HepG2 (cell line): ENCODE measurements around the gene TNFRSF18. TPM values are rescaled to one million over a fixed set of nuclear protein-coding genes. Genes with fewer than 3 reads are reported as not detected.

Experiments used
- DDIT3 ChIP-seq: sonication (generic); formaldehyde crosslinking; IDR thresholded peaks from 2 replicates; pipeline ENCODE4 v1.4.0; 2020; ENCODE audit warnings: mild to moderate bottlenecking, missing genetic modification reagents
- DMAP1 ChIP-seq: IDR thresholded peaks from 2 replicates; pipeline ENCODE4 v1.6.1; 2016
- GABPA ChIP-seq, 2 experiments: IDR thresholded peaks; 2 replicates each; pipeline ENCODE4 v1.6.1; 2011 to 2016; ENCODE audit warnings: low read depth in 2 of 2, low read length in 1 of 2, missing biosample characterization in 1 of 2, missing genetic modification characterization in 1 of 2
- HNF1B ChIP-seq: sonication (generic); formaldehyde crosslinking; IDR thresholded peaks from 2 replicates; pipeline ENCODE4 v1.5.1; 2020; ENCODE audit warnings: mild to moderate bottlenecking, moderate library complexity, missing genetic modification reagents
- MTF2 ChIP-seq: sonication (generic); formaldehyde crosslinking; IDR thresholded peaks from 2 replicates; pipeline ENCODE4 v1.5.0; 2020; ENCODE audit warnings: missing genetic modification reagents, borderline replicate concordance
- PHF20 ChIP-seq: sonication (generic); formaldehyde crosslinking; IDR thresholded peaks from 2 replicates; pipeline ENCODE4 v1.5.0; 2020; ENCODE audit warnings: mild to moderate bottlenecking, missing genetic modification reagents
- SIN3A ChIP-seq: IDR thresholded peaks from 2 replicates; pipeline ENCODE4 v1.6.1; 2011; ENCODE audit warnings: low read depth, mild to moderate bottlenecking, control low read depth, low read length, borderline replicate concordance
- TBL1XR1 ChIP-seq: fragments of 150-350 bp; IDR thresholded peaks from 2 replicates; pipeline ENCODE4 v1.6.1; 2014; ENCODE audit warnings: borderline replicate concordance, low read length; ENCODE audit not compliant: partially characterized antibody
- ZNF136 ChIP-seq: sonication (generic); formaldehyde crosslinking; IDR thresholded peaks from 2 replicates; pipeline ENCODE4 v1.8.1; 2022; ENCODE audit warnings: low read depth, mild to moderate bottlenecking, moderate library complexity, missing genetic modification reagents
- ZNF383 ChIP-seq: sonication (generic); formaldehyde crosslinking; IDR thresholded peaks from 2 replicates; pipeline ENCODE4 v1.4.0; 2020; ENCODE audit warnings: missing genetic modification reagents, mild to moderate bottlenecking, borderline replicate concordance
- ZNF598 ChIP-seq: sonication (generic); formaldehyde crosslinking; IDR thresholded peaks from 2 replicates; pipeline ENCODE4 v1.5.1; 2020; ENCODE audit warnings: mild to moderate bottlenecking, missing genetic modification reagents, borderline replicate concordance
- polyA plus RNA-seq, 8 experiments: library from polyadenylated mRNA; depleted of rRNA in 3 of 8; stranded (reverse) in 7 of 8; unstranded in 1 of 8; fragments of >200 nt; fragmentation: Illumina TruSeq in 4 of 8; extraction: Trizol in 4 of 8; gene quantifications; 2 replicates each; pipeline versions ENCODE4 v1.2.1 to v1.2.3, GENCODE V29; 2011 to 2016; ENCODE audit warnings: low read depth in 4 of 8, missing spikeins in 1 of 8, mixed read lengths in 1 of 8; ENCODE audit not compliant: insufficient read depth in 1 of 8
- total RNA-seq, 5 experiments: library from RNA; depleted of rRNA; stranded (reverse); fragments of >200 nt; fragmentation: Illumina TruSeq; extraction: Trizol; gene quantifications; 2 replicates each; pipeline ENCODE4 v1.2.3, GENCODE V29; 2016; ENCODE audit warnings: low read depth in 1 of 5
- TF ChIP-seq, protein P1 (sequence below): sonication (generic); formaldehyde crosslinking; IDR thresholded peaks from 2 replicates; pipeline ENCODE4 v1.4.0; 2020; ENCODE audit warnings: missing genetic modification reagents, borderline replicate concordance
- TF ChIP-seq, protein P2 (sequence below): sonication (generic); formaldehyde crosslinking; IDR thresholded peaks from 2 replicates; pipeline ENCODE4 v1.4.0; 2020; ENCODE audit warnings: missing genetic modification reagents, borderline replicate concordance

Gene TNFRSF18
- total and polyA plus RNA-seq, 2 of the 13 experiments (the other 11 are each of a cell fraction or from before 2014, with no cell fraction given): not detected

DNA sequence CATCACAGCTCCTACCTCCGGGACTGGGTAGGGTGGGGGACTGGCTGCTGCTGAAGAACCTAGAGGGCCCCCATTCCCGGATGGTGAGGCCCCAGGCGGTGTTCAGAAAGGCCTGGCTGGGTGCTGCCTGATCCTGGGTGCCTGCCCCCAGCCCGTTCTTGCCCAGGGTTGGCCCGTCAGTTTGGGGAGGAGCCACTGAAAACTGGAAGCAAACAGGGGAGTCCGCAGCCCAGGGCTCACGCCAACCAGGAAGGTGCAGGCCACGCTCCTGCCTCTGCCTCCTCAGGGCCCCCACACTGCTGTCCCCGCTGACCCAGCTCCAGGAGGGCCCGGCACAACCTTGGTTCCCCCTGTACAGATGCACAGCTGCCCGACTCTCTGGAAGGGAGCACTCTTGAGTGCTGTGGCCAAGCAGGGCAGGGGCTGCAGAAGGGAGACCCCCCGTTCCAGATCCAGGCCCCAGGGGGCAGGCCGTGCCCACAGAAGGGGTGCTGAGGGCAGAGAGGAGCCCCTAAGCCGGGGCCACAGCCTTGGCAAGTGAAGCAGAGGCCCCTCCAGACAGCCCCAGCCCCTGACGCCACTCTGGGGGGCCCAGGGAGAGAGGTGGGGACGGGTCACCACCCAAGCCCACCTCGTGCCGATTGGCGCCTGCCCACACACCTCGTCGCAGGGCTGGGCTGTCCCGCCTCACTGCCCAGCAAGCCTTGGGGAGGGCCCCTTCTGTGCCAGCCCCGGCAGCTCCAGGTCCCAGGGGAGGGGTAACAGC is 34.6 kb upstream of the TNFRSF18 start (continued):
- TF ChIP-seq, protein P1, sequence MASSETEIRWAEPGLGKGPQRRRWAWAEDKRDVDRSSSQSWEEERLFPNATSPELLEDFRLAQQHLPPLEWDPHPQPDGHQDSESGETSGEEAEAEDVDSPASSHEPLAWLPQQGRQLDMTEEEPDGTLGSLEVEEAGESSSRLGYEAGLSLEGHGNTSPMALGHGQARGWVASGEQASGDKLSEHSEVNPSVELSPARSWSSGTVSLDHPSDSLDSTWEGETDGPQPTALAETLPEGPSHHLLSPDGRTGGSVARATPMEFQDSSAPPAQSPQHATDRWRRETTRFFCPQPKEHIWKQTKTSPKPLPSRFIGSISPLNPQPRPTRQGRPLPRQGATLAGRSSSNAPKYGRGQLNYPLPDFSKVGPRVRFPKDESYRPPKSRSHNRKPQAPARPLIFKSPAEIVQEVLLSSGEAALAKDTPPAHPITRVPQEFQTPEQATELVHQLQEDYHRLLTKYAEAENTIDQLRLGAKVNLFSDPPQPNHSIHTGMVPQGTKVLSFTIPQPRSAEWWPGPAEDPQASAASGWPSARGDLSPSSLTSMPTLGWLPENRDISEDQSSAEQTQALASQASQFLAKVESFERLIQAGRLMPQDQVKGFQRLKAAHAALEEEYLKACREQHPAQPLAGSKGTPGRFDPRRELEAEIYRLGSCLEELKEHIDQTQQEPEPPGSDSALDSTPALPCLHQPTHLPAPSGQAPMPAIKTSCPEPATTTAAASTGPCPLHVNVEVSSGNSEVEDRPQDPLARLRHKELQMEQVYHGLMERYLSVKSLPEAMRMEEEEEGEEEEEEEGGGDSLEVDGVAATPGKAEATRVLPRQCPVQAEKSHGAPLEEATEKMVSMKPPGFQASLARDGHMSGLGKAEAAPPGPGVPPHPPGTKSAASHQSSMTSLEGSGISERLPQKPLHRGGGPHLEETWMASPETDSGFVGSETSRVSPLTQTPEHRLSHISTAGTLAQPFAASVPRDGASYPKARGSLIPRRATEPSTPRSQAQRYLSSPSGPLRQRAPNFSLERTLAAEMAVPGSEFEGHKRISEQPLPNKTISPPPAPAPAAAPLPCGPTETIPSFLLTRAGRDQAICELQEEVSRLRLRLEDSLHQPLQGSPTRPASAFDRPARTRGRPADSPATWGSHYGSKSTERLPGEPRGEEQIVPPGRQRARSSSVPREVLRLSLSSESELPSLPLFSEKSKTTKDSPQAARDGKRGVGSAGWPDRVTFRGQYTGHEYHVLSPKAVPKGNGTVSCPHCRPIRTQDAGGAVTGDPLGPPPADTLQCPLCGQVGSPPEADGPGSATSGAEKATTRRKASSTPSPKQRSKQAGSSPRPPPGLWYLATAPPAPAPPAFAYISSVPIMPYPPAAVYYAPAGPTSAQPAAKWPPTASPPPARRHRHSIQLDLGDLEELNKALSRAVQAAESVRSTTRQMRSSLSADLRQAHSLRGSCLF (CRISPR knock-in tag): no peak
- no peak for TF ChIP-seq ZNF598 (CRISPR knock-in tag)
- TF ChIP-seq ZNF136 (CRISPR knock-in tag): no peak
- no peak for TF ChIP-seq GABPA (IDR thresholded peaks at IDR 0.05; ENCODE audit: low read depth, low read length)
- no peak for TF ChIP-seq GABPA (CRISPR knock-in tag; IDR thresholded peaks at IDR 0.05; ENCODE audit: low read depth)
- no peak for TF ChIP-seq DDIT3 (CRISPR knock-in tag)
- TF ChIP-seq, protein P2, sequence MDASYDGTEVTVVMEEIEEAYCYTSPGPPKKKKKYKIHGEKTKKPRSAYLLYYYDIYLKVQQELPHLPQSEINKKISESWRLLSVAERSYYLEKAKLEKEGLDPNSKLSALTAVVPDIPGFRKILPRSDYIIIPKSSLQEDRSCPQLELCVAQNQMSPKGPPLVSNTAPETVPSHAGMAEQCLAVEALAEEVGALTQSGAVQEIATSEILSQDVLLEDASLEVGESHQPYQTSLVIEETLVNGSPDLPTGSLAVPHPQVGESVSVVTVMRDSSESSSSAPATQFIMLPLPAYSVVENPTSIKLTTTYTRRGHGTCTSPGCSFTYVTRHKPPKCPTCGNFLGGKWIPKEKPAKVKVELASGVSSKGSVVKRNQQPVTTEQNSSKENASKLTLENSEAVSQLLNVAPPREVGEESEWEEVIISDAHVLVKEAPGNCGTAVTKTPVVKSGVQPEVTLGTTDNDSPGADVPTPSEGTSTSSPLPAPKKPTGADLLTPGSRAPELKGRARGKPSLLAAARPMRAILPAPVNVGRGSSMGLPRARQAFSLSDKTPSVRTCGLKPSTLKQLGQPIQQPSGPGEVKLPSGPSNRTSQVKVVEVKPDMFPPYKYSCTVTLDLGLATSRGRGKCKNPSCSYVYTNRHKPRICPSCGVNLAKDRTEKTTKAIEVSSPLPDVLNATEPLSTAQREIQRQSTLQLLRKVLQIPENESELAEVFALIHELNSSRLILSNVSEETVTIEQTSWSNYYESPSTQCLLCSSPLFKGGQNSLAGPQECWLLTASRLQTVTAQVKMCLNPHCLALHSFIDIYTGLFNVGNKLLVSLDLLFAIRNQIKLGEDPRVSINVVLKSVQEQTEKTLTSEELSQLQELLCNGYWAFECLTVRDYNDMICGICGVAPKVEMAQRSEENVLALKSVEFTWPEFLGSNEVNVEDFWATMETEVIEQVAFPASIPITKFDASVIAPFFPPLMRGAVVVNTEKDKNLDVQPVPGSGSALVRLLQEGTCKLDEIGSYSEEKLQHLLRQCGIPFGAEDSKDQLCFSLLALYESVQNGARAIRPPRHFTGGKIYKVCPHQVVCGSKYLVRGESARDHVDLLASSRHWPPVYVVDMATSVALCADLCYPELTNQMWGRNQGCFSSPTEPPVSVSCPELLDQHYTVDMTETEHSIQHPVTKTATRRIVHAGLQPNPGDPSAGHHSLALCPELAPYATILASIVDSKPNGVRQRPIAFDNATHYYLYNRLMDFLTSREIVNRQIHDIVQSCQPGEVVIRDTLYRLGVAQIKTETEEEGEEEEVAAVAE (CRISPR knock-in tag): 0 out of 2 replicates have a peak, but pooled peaks have one; percentile 33
- TF ChIP-seq HNF1B: peak; percentile 48; the same call in 1 of the 2 replicates
- no peak for TF ChIP-seq DMAP1
- no peak for TF ChIP-seq ZNF383 (CRISPR knock-in tag)
- TF ChIP-seq PHF20: 0 out of 2 replicates have a peak, but pooled peaks have one; percentile 26
- no peak for TF ChIP-seq MTF2
- no peak for TF ChIP-seq TBL1XR1
- no peak; the same call in 1 of the 2 replicates for TF ChIP-seq SIN3A
